ENCODE results near the gene ATP10B.

GRCh38 chr5:160837749-160838593, 14.0 kb downstream of the ATP10B start:
- TF ChIP-seq FOXP4 (CRISPR knock-in tag; IDR thresholded peaks at IDR 0.05) (no peak), CTCF (IDR thresholded peaks at IDR 0.05) (no peak), JUN (CRISPR knock-in tag; IDR thresholded peaks at IDR 0.05) (no peak)

Measured in WTC11 (cell line).